PFSK-1 (cell line): ENCODE data around the gene GGN.

Experiments used
- FOXP2 ChIP-seq: optimal IDR thresholded peaks from 2 replicates; pipeline ENCODE3; 2011; ENCODE audit warnings: borderline replicate concordance, control low read depth, inconsistent platforms; ENCODE audit not compliant: insufficient read depth; ENCODE audit errors: extremely low read length, extremely low read depth
- POLR2AphosphoS5 ChIP-seq: IDR thresholded peaks from 2 replicates; pipeline ENCODE4 v1.6.1; 2012; ENCODE audit warnings: low read depth, mild to moderate bottlenecking, control low read depth, low read length, moderate library complexity
- REST ChIP-seq, 2 experiments: IDR thresholded peaks; 2 replicates each; pipeline versions ENCODE4 v1.6.1 to v1.8.0; 2011 to 2012; ENCODE audit warnings: low read depth in 2 of 2, low read length in 2 of 2, control low read depth in 1 of 2, inconsistent platforms in 1 of 2, mild to moderate bottlenecking in 1 of 2, moderate library complexity in 1 of 2; ENCODE audit not compliant: insufficient read depth in 1 of 2
- SIN3A ChIP-seq: IDR thresholded peaks from 2 replicates; pipeline ENCODE4 v1.6.1; 2012; ENCODE audit warnings: mild to moderate bottlenecking, low read length, moderate library complexity, borderline replicate concordance; ENCODE audit not compliant: insufficient read depth
- TAF1 ChIP-seq: IDR thresholded peaks from 2 replicates; pipeline ENCODE4 v1.6.1; 2012; ENCODE audit warnings: low read length, control low read depth, borderline replicate concordance; ENCODE audit not compliant: insufficient read depth

- TF ChIP-seq REST (IDR thresholded peaks at IDR 0.05; ENCODE audit: insufficient read depth in 1 of 2, low read depth in 2 of 2, low read length in 2 of 2), result no peak
- no peak for TF ChIP-seq TAF1
- no peak for TF ChIP-seq SIN3A
- no peak; the same call in 1 of the 2 replicates for TF ChIP-seq POLR2AphosphoS5
- TF ChIP-seq FOXP2, result no peak
Measured at GRCh38 chr19:38389957-38390924, 2.4 kb upstream of the GGN start.
